Measurements from ENCODE around the gene C14orf180.

The C14orf180 gene

DNA sequence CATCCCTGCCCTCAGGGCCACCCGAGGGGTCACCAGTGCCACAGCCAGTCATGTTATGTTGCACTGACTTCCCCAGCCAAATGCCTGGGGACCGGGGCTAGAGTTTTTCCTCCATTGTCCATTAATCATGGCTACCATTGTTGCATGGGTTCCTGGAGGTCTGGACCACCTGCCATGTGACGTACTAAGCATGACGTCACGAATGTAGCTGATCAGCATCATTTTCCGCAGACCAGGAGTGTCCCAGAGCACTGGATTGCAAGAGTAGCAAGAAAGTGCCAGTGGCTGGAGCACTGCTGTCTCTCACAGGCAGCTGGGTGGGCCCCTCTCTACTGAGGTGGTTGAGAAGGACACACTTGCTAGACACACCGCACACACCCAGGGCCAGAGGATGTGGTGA lies 6.9 kb upstream of the C14orf180 start:
- TF ChIP-seq, protein P1, sequence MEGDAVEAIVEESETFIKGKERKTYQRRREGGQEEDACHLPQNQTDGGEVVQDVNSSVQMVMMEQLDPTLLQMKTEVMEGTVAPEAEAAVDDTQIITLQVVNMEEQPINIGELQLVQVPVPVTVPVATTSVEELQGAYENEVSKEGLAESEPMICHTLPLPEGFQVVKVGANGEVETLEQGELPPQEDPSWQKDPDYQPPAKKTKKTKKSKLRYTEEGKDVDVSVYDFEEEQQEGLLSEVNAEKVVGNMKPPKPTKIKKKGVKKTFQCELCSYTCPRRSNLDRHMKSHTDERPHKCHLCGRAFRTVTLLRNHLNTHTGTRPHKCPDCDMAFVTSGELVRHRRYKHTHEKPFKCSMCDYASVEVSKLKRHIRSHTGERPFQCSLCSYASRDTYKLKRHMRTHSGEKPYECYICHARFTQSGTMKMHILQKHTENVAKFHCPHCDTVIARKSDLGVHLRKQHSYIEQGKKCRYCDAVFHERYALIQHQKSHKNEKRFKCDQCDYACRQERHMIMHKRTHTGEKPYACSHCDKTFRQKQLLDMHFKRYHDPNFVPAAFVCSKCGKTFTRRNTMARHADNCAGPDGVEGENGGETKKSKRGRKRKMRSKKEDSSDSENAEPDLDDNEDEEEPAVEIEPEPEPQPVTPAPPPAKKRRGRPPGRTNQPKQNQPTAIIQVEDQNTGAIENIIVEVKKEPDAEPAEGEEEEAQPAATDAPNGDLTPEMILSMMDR (IDR thresholded peaks at IDR 0.05; ENCODE audit: extremely low read depth, insufficient read depth, missing control alignments) = no peak
- in situ Hi-C loops (cut with MboI; ENCODE audit: low pct_unique_long_range_greater_than_20kb, low sequenced_read_pairs, unreplicated experiment) = no loop called here
- no peak for DNase-seq (ENCODE audit: low spot score)

- TF ChIP-seq, protein P1 (IDR thresholded peaks at IDR 0.05; ENCODE audit: extremely low read depth, insufficient read depth, missing control alignments) = no peak
- DNase-seq (ENCODE audit: low spot score) = no peak
- in situ Hi-C loops (cut with MboI; ENCODE audit: low pct_unique_long_range_greater_than_20kb, low sequenced_read_pairs, unreplicated experiment) = no loop called here
These were observed 5.6 kb upstream of the C14orf180 start for GRCh38 chr14:104573930-104574329.

DNA sequence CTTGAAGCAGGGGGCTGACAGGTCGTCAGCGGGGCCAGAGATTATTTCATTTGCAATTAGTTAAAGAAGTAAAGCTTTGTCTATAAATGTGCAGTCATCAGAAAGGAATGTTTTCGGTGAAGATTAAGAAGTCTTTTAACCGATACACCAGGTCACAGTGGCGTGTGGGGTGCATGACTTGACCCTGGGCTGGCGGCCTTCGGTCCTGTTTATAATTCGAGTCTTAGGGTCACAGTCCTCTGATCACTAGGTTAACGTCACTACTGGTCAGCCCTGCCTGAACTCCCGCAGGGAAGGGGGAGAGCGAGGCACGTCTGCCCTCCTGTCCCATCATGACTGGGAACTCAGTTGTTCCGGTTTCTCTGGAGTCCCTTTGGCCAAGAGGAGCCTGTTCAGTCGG lies 5.0 kb upstream of the C14orf180 start:
- in situ Hi-C loops (cut with MboI; ENCODE audit: low pct_unique_long_range_greater_than_20kb, low sequenced_read_pairs, unreplicated experiment) = no loop called here
- DNase-seq (ENCODE audit: low spot score) = no peak
- TF ChIP-seq, protein P1 (IDR thresholded peaks at IDR 0.05; ENCODE audit: extremely low read depth, insufficient read depth, missing control alignments) = no peak

DNA sequence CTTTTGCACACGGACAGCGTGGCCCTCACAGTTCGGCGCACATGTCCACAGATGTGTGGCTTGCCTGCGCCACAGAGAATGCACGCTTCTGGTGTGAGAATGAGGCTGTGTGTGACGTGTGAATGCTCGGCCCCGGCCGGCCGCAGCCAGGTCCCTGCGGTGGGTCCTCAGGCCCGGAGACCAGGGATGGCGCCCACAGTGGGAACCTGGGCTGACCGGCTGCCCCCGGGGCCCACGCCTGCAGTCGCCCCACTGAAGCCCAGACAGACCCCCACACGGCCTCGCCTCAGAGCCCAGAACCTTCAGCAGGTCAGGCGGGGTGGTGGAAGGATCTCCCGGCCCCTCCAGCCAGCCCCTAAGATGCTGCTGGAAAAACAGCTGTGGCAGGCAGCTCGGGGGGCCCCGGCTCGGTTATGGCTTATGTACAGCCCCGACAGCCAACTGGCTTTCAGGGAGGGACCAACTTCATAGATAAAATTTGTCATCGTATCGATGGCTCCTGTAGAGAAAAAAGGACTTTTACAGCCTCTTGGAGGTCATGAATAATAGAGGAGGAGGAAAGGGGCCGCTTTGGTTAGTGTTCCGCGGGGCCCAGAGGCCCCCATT lies 4.5 kb upstream of the C14orf180 start:
- in situ Hi-C loops (cut with MboI; ENCODE audit: low pct_unique_long_range_greater_than_20kb, low sequenced_read_pairs, unreplicated experiment) = no loop called here
- DNase-seq (ENCODE audit: low spot score) = no peak
- TF ChIP-seq, protein P1 (IDR thresholded peaks at IDR 0.05; ENCODE audit: extremely low read depth, insufficient read depth, missing control alignments) = no peak

DNA sequence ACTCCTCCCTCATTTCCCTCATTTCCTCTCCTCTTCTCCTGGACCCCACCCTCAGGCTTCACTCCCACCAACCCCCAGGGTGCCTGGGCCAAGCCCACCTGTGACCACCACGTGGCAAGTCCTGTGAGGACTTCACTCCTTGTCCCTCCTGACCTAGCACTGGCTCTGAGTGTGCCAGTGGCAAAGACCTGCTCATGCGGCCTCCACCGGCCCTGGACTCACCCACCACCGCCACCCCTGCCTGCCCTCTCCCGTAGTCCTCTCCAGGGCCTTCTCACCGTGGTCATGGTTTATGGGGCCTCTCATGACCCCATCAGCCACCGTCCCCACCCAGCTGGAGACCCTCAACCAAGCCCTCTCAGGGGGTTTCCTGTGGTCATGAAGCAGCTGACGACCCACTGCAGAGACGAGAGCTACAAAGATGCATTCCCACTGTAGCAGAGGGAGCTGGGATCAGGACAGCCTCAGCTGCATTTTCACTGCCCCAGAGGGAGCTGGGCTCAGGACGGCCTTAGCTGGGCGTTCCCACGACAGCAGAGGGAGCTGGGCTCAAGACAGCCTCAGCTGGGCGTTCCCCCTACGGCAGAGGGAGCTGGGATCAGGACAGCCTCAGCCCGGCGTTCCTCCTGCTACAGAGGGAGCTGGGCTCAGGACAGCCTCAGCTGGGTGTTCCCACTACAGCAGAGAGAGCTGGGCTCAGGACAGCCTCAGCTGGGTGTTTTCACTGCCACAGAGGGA lies 3.2 kb upstream of the C14orf180 start:
- no peak for DNase-seq (ENCODE audit: low spot score)
- in situ Hi-C loops (cut with MboI; ENCODE audit: low pct_unique_long_range_greater_than_20kb, low sequenced_read_pairs, unreplicated experiment) = no loop called here
- TF ChIP-seq, protein P1 (IDR thresholded peaks at IDR 0.05; ENCODE audit: extremely low read depth, insufficient read depth, missing control alignments) = no peak

DNA sequence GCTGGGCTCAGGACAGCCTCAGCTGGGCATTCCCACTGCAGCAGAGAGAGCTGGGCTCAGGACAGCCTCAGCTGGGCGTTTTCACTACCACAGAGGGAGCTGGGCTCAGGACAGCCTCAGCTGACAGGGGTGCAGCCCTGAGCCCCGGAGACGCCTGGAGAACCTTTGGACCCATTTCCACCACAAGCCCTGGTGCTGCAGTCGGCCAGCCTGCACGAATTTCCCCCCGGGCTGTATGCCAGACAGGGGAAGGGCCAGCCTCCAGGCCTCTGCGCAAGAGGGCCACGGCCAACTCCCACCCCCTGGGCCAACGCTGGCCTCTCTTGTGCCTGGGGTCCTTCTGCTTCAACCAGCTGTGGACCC lies 2.6 kb upstream of the C14orf180 start:
- TF ChIP-seq, protein P1 (IDR thresholded peaks at IDR 0.05; ENCODE audit: extremely low read depth, insufficient read depth, missing control alignments) = no peak
- in situ Hi-C loops (cut with MboI; ENCODE audit: low pct_unique_long_range_greater_than_20kb, low sequenced_read_pairs, unreplicated experiment) = no loop called here
- no peak for DNase-seq (ENCODE audit: low spot score)
